Middle frontal gyrus (tissue), 1 donor: ENCODE data around the gene KCNQ4.

Experiments used
- DNase-seq: peaks from one replicate; pipeline ENCODE4 v3.0.0-alpha.2; 2015; ENCODE audit warnings: low spot score; ENCODE audit errors: extremely low spot score

The KCNQ4 gene

DNA sequence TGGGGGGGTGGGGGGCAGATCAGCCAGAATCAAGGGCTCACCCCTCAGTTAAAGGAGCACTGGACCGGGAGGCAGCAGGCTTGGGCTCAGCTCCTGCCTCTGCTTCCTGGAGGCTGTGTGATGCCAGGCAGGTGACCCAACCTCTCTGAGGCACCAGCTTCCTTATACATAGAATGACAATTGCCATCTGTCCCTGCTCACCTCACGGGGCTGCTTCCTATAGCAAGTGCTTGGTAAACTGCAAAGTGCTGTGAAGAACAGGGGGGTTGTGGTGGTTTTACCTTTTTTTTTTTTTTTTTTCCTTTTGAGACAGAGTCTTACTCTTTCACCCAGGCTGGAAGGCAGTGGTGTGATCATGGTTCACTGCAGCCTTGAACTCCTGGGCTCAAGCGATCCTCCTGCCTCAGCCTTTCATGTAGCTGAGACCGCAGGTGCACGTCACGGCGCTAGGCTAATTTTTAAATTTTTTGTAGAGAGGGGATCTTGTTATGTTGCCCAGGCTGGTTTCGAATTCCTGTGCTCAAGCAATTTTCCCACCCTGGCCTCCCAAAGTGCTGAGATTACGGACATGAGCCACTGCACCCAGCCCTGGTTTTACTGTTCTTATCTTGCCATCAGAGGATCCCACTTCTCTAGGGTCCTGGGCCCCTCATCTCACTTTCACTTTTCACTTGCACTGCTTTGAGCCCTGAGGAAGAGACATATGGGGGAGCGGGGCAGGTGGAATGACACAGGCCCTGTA, 11.6 kb downstream of the KCNQ4 start:
- no peak for DNase-seq

DNA sequence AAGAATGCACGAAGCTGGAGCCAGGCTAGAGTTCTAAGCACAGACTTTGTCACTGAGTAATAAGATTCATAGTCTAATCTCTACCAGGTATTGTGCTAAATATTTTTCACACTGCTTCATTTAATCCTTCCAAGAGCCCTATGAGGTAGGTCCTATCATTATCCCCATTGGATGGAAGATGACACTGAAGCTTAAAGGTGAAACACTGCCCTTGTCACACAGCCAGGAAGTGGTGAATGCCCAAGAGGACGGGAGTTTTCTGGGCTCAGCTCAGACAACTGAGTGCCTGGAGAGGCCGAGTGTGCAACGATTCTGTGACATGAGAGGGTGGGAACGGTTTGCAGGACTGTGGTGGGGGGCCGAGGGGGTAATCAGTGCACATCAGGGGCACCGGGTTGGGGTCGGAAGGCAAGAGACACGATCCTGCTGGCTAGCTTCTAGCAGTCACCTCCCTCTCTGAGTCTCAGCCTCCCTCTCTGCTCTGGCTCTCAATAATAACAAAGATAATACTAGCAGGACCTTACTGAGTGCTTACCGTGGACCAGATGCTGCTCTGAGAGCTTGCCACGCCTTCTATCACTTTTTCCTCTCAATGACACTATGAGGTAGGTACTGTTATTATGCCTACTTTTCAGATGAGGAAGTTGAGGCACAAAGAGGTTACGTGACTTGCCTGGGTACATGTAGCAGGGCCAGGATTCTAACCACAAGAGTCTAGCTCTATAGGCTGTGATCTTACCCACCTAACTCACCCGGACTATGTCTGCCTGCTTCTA, 12.4 kb downstream of the KCNQ4 start:
- no peak for DNase-seq

DNA sequence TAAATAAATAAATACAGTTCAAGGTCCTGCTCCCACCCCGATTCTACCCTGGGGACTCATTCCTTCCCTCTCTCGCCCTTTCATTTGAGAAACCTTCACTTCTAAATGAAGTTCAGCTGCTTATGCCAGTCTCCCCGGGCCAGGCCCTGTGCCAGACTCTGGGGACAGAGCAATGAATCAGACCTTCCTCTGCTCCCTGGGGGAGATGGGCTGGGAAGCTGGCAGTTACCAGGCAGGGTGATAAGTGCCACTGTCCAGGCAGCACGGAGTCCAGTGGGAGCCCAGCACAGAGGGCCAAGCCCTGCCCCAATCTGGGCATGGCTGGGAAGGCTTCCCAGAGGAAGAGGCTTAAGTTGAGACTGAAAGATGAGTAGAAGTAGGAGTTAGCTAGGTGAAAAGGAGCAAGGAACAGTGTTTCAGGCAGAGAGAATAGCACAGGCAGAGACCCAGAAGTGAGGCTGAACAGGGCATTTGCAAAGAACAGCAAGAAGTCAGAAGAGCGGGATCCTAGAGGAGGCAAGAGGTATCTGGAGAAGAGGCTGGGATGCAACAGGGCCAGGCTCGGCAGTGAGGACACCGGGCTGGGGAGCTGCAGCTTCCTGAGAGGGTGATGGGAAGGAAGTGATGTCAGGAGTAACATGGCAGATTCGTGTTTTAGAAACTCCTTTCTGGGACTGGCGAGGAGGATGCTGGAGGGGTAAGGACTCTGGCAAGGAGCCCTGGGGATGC, 13.5 kb downstream of the KCNQ4 start:
- no peak for DNase-seq

DNA sequence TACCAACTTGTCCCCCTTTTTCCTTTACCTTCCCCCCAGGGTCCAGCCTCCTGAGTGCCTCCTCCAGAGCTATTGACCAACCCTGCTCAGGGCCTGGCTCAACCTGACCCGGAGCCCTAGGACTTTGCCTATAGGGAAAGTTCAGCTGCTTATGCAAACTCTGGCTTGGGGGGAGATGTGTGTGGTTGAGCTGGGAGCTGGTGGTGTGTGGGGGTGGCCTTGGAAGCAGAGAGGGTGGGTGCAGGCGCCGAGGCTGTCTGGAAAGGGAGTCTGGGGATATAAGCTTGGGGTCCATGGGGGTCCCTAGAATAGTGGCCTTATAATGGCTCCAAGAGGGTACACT, 14.1 kb downstream of the KCNQ4 start:
- DNase-seq: no peak

DNA sequence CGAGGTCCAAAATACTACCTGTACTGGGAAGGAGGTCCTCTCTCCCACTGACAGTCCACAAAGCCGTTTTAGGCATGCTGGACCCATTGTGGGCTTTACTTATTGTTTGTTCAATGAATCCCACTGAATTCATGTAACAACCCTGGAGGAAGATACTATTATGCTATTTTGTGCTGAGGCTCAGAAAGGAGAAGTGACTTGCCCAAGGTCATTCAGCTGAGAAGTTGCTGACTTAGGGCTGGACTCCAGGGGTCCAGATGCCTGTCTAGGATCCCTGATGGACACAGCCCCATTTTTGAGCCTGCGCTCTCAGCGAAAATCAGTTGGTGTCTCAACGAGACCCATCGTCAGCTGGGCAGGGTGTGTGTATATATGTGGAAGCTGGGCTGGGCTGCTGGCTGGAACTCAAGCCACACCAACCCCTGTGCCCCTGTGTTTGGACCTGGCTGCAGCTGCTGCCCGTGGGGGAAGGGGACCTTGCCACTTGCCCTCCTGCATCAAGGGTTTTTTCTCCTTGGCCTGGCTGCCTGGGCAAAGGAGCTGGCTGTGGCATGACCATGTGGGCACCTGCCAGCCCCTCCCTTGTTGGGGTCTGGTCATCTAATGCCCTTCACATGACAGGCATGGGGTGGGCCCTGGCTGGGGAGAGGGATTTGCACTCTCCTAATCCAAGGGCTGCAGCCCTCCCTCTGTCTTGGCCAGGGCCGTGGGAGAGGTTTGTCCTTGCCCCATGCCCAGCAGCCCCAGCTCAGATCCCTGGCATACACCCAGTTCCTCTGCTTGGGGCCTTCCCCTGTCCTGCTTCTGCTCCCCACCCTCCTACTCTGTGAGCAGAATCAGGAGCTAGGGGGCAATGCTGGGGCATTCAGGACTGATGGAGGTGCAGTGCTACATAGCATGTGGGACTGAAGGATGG, 15.0 kb downstream of the KCNQ4 start:
- DNase-seq: no peak

DNA sequence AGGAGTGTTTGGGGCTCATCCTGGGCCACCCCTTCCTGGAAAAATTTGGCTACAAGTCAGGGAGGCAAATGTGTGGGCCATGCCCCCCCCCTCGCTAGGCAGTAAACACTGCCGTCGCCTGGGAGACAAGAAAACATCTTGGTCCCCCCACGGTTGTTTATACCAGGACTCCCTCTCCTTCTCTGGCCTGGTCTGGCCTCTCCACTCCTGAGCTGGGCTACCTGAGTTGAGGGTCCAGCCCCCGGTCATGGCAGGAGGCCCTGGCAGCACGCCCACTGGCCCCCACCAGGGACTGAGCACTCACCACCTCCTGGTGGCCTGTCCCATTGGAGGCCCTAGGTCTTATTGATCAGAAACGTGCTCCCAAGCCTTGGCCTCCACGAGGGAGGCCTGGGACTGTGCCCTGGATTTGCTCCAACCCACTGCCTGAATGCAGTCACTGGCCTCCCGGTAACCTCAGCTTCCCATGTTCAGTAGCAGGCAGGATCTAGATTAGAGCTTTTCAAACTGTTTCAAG, 15.8 kb downstream of the KCNQ4 start:
- DNase-seq: no peak

DNA sequence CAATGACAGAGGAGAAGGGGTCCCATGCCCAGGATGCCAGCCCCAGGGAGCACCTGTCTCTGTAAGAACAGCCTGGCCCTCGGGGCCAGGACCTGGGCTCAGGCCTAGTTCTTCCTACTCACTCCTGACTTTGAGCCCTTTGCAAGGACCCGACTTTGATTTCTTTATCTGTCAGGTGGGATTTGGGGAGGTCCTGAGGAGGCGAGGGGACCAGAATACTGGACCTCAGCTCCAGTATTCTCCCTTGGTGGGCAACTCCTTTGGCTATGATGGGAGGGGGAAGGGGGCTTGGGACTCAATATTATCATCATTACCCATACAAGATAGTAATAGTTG, 18.1 kb downstream of the KCNQ4 start:
- no peak for DNase-seq

DNA sequence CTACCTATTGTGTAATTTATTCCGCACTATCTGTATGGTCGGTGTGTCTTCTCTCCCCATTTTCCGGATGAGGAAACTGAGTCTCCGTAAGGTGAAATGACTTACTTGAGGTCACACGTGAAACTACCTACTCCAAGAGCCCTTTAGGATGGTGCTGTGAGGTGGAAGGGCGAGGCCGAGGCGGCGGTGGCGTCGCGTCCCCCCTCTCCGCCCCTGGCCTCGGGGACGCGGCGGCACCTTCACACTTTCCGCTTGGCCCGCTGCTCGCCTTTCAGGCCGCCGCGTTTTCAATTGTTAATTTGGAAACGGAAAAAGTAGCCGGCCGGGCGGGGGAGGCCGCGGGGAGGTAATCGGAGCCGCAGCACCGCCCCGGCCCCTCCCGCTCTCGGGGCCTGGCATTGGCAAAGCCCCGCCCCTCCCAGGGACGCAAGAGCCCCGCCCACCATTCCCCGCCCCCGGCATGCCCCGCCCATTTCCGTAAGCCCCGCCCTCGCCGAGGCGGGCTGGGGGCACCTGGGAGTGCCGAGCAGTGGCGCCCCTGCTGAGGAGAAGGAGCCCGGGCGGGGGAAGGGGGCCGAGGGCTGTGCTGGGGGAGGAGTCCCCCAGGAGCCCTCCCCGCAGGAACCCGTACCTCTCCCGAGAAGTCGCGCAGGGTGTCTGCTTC, 18.6 kb downstream of the KCNQ4 start:
- no peak for DNase-seq

DNA sequence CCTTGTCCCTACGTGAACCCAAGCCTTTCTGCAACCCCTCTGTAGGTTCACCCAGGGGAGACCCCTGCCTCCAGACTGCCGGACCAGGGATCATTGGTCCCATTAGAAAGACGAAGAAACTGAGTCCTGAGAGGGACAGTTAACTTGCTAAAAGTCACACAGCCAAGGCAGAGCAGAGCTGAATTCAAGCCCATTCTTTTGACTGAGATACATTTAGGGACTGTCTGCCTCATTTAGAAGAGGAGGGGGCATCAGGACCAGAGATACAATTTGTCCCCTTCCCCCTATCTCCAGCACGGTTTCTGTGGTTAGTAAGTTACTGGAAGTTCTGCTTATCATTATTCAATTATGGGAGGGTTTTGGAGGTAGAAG, 19.1 kb downstream of the KCNQ4 start:
- no peak for DNase-seq

DNA sequence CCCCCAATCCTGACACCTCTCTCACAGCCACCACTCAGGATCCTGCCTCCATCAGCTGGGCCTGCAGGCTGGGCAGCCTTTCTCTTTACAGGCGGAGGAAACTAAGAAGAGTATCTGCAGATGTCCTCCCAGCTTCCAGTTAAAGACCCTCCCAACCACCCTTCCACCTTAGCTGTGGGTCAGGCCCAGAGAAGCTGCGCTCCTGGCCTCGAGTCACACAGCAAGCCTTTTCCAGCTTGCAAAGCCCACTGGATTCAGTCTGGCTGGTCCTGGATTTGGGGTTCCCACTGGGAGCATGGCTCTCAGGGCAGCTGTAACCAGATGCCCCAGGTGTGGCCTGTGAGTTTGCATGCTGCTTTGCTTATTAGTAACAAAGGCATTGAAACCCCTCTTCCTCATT, 19.9 kb downstream of the KCNQ4 start:
- DNase-seq: no peak

DNA sequence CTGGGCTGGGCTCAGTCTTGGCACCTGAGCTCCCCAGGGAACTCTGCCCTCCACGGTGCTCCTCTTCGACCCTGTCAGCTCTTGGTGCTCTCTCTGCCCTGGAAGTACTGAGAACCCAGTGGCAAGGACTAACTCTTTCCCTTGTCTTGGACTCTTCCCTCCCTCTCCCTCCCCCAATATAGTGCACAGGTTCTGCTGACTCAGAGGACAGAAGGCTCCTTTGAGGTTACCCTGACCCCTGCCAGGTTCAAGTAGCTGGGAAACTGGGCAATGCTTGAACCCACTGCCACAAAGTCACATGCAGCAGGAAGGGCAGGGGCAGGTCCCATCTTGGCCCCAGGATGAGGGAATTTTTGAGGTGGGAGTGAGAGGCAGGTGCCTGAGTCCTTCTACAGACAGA, 20.3 kb downstream of the KCNQ4 start:
- no peak for DNase-seq

DNA sequence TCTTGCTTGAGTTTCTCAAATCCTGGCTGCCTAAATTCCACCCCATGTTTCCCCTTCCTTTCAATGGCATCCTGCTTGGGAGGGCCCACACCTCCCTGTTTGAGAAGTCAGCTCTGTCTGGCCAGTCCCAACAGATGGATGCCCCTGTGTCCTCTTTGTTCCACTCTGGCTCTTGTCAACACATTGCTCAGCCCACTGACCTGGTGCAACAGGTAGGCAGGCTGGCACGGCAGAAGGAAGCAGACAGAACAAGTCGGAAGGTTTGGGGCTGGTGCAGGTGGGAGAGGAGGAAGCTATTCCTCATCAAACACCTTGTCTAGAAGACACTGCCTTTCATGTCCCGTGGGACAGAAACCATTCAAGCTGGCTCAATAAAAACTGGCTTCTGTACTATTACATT, 22.7 kb downstream of the KCNQ4 start:
- DNase-seq: no peak

DNA sequence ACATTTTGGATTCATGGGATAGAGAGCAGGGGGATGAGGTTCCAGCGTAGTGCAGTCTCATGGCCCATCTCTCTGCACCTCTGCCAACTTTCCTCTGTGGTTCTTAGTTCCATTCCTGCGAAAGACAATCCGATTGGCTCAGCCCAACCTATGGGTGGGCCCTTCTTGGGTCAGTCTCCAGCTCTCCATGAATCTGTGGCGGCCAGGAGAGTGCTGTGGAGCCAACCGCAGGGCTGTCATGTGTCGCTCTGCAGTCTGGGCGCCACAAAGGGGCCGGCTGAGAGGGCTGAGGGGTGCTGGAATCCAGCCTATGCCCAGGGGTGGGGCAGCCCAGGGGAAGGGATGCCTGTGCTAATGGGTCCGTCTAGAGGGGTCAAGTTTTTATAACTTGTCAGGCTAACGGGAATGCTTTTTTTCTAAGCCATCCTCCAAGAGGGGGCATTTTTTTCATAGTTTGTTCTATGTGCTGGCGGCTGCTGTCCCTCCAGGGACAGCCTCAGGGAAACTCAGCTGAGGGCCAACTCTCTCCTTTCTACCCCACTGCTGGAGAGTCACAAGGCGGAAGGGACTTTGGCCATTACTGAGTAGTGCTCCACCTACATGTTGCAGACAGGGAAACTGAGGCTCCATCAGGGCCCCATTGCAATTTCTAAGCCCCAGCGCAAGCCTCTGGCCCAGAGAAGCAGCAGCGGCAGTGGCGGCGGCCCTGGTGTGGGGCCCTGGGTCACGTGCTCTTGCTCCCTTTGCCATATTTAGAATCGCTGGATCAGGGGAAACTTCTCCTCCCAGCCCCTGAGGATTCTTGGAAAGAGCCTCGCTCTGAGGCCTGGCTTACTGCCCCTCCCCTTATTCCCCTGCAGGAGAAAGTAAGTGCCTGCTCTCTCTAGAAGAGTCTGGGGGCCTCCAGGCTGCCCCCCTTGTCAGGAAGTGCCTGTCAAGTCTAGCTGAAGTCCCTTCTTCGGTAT, 23.4 kb downstream of the KCNQ4 start:
- DNase-seq: no peak

DNA sequence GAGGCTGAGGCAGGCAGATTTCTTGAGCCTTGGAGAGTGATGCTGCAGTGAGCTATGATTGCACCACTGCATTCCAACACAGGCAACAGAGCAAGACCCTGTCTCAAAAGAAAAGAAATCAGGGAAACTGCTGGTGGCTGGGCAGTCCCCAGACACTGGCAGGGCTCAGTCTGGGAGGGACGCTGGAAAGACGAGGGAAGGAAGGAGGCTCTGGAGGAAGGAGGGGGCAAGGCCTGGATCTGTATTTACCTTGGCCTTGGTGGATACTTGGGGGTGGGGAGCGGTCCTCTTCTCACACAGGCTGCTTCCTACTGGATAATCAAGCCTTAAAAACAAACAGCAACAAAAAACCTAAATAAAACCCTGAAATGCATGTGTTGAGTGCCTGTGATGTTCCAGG, 24.4 kb downstream of the KCNQ4 start:
- DNase-seq: no peak

DNA sequence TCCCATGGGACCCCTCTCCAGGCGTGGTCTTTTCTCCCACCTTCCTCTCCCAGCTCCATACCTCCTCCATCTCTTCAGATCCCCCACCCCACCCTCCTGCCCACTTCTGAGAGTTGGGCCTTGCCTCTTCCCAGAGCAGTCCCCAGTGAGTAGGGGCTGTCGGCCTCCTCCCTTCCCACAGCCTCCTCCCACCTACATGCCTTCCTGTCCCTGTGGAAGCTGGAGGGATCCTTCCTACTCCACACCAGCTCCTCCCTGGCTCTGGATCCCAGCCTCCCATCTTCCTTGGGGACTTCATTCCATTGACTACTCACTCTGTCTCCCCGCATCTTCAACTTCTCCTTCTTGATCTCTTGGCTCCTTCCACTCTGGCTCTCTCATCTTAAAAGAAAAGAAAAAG, 24.9 kb downstream of the KCNQ4 start:
- DNase-seq: no peak

DNA sequence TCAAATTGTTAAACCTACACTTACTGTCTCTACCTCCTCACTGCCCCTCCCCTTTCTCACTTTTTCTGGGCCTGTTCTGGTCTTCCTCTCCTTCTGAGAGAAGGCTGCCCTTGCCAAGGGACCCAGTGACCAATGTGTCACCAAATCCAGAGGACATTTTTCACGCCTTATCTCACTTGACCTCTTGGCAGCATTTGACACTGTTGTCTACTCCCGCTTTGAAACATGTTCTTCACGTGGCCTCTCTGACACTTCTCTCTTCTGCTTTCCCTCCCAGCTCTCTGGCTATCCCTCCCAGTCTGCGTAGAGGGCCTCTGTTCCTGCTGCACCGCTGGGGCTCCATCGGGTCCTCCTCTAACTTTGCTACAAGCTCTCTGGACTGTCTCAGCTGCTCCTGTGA, 25.3 kb downstream of the KCNQ4 start:
- no peak for DNase-seq

DNA sequence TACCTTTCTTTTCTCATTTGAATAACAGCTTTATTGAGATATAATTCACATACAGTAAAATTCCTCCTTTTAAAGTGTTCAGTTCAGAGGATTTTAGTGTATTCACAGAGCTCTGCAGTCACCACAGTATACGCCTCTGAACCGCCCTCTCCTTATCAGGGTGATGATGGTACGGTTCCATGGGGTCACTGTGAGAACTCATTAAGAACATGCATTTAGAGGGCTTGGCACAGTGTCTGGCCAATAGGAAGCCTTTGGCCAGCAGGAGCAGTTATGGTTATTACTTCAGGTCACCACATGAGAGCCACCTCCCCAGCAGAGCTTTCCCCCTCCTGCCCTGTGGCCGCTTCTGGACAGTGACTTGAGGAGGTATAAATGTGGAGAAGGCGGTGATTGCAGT, 27.3 kb downstream of the KCNQ4 start:
- no peak for DNase-seq

DNA sequence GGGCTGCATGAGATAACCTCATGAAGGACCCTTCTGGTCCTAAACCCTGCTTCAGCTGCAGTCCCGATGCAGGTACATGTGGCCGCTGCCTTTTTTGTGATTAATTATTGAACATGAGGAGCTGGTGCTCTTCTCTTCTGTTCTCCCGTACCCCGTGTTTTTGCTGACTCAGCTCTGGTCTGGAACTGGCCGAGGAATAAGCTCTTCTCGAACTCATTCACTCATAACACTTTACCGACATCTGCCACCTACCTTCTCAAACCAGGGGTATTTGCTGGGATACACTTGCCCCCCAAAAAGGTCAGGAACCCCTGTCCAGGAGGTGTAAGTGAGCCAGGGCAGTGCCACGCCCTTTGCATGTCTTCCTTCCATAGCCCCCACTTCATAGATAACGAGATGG, 31.8 kb downstream of the KCNQ4 start:
- DNase-seq: no peak

DNA sequence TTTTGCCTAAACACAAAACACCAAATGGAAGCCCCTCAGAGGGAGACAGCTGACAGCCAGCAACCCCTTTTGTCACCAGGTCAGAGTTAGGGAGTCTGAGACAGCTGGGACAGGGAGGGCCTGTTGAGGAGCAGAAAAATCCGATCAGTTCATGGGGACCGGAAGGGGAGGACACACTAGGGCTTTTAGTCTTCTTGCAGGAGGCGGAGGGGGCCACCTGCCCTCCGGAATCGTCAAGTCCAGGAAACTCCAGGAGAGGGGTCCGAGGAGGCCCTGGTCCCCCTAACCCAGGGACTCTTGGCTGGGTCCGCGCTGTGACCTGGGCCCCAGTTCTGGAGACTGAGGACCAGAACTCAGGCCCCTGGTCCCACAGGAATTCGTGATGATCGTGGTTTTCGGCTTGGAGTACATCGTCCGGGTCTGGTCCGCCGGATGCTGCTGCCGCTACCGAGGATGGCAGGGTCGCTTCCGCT, 34.2 kb downstream of the KCNQ4 start:
- no peak for DNase-seq
